SK-N-SH treated with all-trans-retinoic acid at 6 μM for 48 hours (cell line): ENCODE data around the gene PARP11.

Experiments used
- ATAC-seq: fragments of 200-7000 bp; cut with Tn5 transposase; 3 replicates; pipeline ENCODE4 v1.9.1; 2020; ENCODE audit warnings: mild to moderate bottlenecking, moderate library complexity
- ARNTL ChIP-seq: fragments of 450-650 bp; formaldehyde crosslinking; IDR thresholded peaks from 2 replicates; pipeline ENCODE4 v1.5.0; 2020; ENCODE audit warnings: low read depth, mild to moderate bottlenecking, moderate library complexity, borderline replicate concordance
- BACH2 ChIP-seq: fragments of 250-450 bp; sonication (Bioruptor Pico); IDR thresholded peaks from 2 replicates; pipeline ENCODE4 v1.9.0; 2021; ENCODE audit warnings: mild to moderate bottlenecking, borderline replicate concordance
- CSDC2 ChIP-seq: fragments of 250-450 bp; sonication (Bioruptor Pico); IDR thresholded peaks from 2 replicates; pipeline ENCODE4 v1.5.0; 2020; ENCODE audit warnings: mild to moderate bottlenecking, moderate library complexity
- GLIS3 ChIP-seq: fragments of 250-450 bp; sonication (Bioruptor Pico); IDR thresholded peaks from 2 replicates; pipeline ENCODE4 v1.5.0; 2020; ENCODE audit warnings: mild to moderate bottlenecking, moderate library complexity
- ISL1 ChIP-seq: fragments of 250-450 bp; sonication (Bioruptor Pico); IDR thresholded peaks from 2 replicates; pipeline ENCODE4 v2.1.2; 2022; ENCODE audit warnings: mild to moderate bottlenecking, moderate library complexity
- OSR1 ChIP-seq: fragments of 250-450 bp; sonication (Bioruptor Pico); IDR thresholded peaks from 2 replicates; pipeline ENCODE4 v1.8.0; 2022; ENCODE audit warnings: moderate library complexity, mild to moderate bottlenecking, inconsistent platforms
- PPARA ChIP-seq: fragments of 250-450 bp; sonication (Bioruptor Pico); IDR thresholded peaks from 2 replicates; pipeline ENCODE4 v1.5.0; 2020; ENCODE audit warnings: mild to moderate bottlenecking, borderline replicate concordance
- RARB ChIP-seq: fragments of 250-450 bp; sonication (Bioruptor Pico); IDR thresholded peaks from 2 replicates; pipeline ENCODE4 v1.8.0; 2021; ENCODE audit warnings: mild to moderate bottlenecking, moderate library complexity
- SNAI2 ChIP-seq: fragments of 250-450 bp; sonication (Bioruptor Pico); IDR thresholded peaks from 2 replicates; pipeline ENCODE4 v1.5.0; 2020; ENCODE audit warnings: mild to moderate bottlenecking, moderate library complexity
- TOX ChIP-seq: fragments of 250-450 bp; sonication (Bioruptor Pico); IDR thresholded peaks from 2 replicates; pipeline ENCODE4 v1.8.0; 2021; ENCODE audit warnings: mild to moderate bottlenecking, moderate library complexity, borderline replicate concordance
- ZC3H10 ChIP-seq: fragments of 250-450 bp; sonication (Bioruptor Pico); IDR thresholded peaks from 2 replicates; pipeline ENCODE4 v1.5.1; 2021; ENCODE audit warnings: mild to moderate bottlenecking, moderate library complexity
- ZFP3 ChIP-seq: fragments of 250-450 bp; sonication (Bioruptor Pico); IDR thresholded peaks from 2 replicates; pipeline ENCODE4 v1.5.0; 2020; ENCODE audit warnings: mild to moderate bottlenecking, moderate library complexity
- ZFP30 ChIP-seq: fragments of 450-650 bp; formaldehyde crosslinking; IDR thresholded peaks from 2 replicates; pipeline ENCODE4 v1.5.0; 2022; ENCODE audit warnings: mild to moderate bottlenecking, moderate library complexity
- ZNF565 ChIP-seq: fragments of 450-650 bp; formaldehyde crosslinking; conservative IDR thresholded peaks from 2 replicates; pipeline ENCODE4 v1.5.0; 2020; ENCODE audit warnings: low read depth, mild to moderate bottlenecking, moderate library complexity
- ZNF70 ChIP-seq: fragments of 450-650 bp; formaldehyde crosslinking; IDR thresholded peaks from 2 replicates; pipeline ENCODE4 v1.5.0; 2020; ENCODE audit warnings: mild to moderate bottlenecking, moderate library complexity
- ZNF8 ChIP-seq: fragments of 450-650 bp; formaldehyde crosslinking; IDR thresholded peaks from 2 replicates; pipeline ENCODE4 v1.5.0; 2020; ENCODE audit warnings: mild to moderate bottlenecking, moderate library complexity
- TF ChIP-seq, protein P1 (sequence below): fragments of 250-450 bp; sonication (Bioruptor Pico); IDR thresholded peaks from 2 replicates; pipeline ENCODE4 v1.5.1; 2020; ENCODE audit warnings: low read depth, mild to moderate bottlenecking, moderate library complexity
- TF ChIP-seq, protein P2 (sequence below): fragments of 250-450 bp; sonication (Bioruptor Pico); IDR thresholded peaks from 2 replicates; pipeline ENCODE4 v1.8.0; 2020; ENCODE audit warnings: mild to moderate bottlenecking, moderate library complexity, borderline replicate concordance
- TF ChIP-seq, protein P3 (sequence below): fragments of 250-450 bp; sonication (Bioruptor Pico); IDR thresholded peaks from 2 replicates; pipeline ENCODE4 v1.5.1; 2021; ENCODE audit warnings: mild to moderate bottlenecking, moderate library complexity
- TF ChIP-seq, protein P4 (sequence below): fragments of 250-450 bp; sonication (Bioruptor Pico); IDR thresholded peaks from 2 replicates; pipeline ENCODE4 v1.5.0; 2020; ENCODE audit warnings: mild to moderate bottlenecking, moderate library complexity

Gene PARP11

DNA sequence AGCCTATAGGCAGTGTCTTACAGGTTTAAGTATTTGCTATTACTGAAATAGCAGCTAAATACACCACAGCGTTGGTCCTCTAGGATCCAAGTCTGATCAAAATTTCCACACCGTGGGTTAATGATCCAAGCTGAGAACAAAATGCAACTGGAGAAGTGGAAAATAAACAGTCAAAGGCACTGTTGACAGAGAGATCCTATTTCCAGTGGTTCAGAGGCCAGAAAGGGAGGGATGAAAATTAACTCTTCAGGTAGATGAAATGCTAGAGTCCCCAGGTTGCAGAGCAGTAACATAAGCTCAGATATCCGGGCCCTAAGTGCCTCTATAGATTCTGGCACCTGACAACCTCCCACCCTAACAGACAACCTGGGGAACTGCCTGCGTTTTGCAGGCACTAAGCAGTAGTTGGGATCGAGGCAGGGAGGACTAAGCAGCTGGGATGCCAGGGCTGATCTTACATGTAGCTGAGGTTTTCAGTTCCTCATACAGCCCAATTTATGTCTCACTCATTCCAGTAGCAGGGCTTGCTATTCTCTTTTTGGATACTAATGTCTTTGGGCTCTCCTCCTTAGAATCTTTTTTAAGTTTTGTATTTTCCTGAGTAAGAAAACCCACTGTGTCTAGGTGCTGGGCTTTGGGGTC is 77.6 kb downstream of the PARP11 start:
- no peak for ATAC-seq
- TF ChIP-seq ZNF70 (CRISPR knock-in tag) (no peak), ZFP30 (no peak), SNAI2 (CRISPR knock-in tag) (no peak), OSR1 (CRISPR knock-in tag) (no peak), PPARA (CRISPR knock-in tag) (no peak), RARB (CRISPR knock-in tag) (no peak), CSDC2 (CRISPR knock-in tag) (no peak), GLIS3 (CRISPR knock-in tag) (no peak)
- TF ChIP-seq, protein P1, sequence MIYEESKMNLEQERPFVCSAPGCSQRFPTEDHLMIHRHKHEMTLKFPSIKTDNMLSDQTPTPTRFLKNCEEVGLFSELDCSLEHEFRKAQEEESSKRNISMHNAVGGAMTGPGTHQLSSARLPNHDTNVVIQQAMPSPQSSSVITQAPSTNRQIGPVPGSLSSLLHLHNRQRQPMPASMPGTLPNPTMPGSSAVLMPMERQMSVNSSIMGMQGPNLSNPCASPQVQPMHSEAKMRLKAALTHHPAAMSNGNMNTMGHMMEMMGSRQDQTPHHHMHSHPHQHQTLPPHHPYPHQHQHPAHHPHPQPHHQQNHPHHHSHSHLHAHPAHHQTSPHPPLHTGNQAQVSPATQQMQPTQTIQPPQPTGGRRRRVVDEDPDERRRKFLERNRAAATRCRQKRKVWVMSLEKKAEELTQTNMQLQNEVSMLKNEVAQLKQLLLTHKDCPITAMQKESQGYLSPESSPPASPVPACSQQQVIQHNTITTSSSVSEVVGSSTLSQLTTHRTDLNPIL (CRISPR knock-in tag): no peak
- TF ChIP-seq, protein P2, sequence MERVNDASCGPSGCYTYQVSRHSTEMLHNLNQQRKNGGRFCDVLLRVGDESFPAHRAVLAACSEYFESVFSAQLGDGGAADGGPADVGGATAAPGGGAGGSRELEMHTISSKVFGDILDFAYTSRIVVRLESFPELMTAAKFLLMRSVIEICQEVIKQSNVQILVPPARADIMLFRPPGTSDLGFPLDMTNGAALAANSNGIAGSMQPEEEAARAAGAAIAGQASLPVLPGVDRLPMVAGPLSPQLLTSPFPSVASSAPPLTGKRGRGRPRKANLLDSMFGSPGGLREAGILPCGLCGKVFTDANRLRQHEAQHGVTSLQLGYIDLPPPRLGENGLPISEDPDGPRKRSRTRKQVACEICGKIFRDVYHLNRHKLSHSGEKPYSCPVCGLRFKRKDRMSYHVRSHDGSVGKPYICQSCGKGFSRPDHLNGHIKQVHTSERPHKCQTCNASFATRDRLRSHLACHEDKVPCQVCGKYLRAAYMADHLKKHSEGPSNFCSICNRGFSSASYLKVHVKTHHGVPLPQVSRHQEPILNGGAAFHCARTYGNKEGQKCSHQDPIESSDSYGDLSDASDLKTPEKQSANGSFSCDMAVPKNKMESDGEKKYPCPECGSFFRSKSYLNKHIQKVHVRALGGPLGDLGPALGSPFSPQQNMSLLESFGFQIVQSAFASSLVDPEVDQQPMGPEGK (CRISPR knock-in tag): no peak
- TF ChIP-seq, all 23 proteins: peak for 0

DNA sequence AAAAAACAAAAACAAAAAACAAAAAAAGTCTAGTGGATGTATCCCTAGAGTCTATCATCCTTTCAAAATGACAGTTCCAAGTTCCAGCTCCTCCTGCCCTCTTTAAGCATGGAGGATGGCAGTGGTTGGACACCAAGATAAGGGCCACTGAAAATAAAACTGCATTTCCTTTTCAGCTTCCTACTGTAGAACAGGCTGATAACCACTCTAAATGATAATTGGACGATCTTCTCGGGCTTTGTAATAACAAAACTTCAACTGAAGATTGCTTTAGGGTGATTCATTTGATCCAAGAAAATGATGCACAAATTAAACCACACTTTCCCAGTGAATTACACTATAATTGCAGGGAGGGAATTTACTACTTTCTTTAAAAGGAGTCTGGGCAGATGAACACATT is 78.1 kb downstream of the PARP11 start:
- no peak for ATAC-seq
- TF ChIP-seq BACH2 (CRISPR knock-in tag): no peak

- ATAC-seq: no peak
Measured at GRCh38 chr12:3792623-3793288, 80.4 kb downstream of the PARP11 start.

More at GRCh38 chr12:3792623-3793288, 80.4 kb downstream of the PARP11 start:
- TF ChIP-seq ZFP30 (no peak), ARNTL (CRISPR knock-in tag) (no peak), PPARA (CRISPR knock-in tag) (no peak), ZNF70 (CRISPR knock-in tag) (no peak), ISL1 (CRISPR knock-in tag) (no peak), SNAI2 (CRISPR knock-in tag) (no peak), GLIS3 (CRISPR knock-in tag) (no peak), CSDC2 (CRISPR knock-in tag) (no peak), ZNF8 (no peak), TOX (CRISPR knock-in tag) (no peak), ZNF565 (CRISPR knock-in tag) (no peak), ZFP3 (CRISPR knock-in tag) (no peak), ZC3H10 (no peak), BACH2 (CRISPR knock-in tag) (no peak)
- TF ChIP-seq, protein P3, sequence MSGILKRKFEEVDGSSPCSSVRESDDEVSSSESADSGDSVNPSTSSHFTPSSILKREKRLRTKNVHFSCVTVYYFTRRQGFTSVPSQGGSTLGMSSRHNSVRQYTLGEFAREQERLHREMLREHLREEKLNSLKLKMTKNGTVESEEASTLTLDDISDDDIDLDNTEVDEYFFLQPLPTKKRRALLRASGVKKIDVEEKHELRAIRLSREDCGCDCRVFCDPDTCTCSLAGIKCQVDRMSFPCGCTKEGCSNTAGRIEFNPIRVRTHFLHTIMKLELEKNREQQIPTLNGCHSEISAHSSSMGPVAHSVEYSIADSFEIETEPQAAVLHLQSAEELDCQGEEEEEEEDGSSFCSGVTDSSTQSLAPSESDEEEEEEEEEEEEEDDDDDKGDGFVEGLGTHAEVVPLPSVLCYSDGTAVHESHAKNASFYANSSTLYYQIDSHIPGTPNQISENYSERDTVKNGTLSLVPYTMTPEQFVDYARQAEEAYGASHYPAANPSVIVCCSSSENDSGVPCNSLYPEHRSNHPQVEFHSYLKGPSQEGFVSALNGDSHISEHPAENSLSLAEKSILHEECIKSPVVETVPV (CRISPR knock-in tag): no peak
- TF ChIP-seq, protein P4, sequence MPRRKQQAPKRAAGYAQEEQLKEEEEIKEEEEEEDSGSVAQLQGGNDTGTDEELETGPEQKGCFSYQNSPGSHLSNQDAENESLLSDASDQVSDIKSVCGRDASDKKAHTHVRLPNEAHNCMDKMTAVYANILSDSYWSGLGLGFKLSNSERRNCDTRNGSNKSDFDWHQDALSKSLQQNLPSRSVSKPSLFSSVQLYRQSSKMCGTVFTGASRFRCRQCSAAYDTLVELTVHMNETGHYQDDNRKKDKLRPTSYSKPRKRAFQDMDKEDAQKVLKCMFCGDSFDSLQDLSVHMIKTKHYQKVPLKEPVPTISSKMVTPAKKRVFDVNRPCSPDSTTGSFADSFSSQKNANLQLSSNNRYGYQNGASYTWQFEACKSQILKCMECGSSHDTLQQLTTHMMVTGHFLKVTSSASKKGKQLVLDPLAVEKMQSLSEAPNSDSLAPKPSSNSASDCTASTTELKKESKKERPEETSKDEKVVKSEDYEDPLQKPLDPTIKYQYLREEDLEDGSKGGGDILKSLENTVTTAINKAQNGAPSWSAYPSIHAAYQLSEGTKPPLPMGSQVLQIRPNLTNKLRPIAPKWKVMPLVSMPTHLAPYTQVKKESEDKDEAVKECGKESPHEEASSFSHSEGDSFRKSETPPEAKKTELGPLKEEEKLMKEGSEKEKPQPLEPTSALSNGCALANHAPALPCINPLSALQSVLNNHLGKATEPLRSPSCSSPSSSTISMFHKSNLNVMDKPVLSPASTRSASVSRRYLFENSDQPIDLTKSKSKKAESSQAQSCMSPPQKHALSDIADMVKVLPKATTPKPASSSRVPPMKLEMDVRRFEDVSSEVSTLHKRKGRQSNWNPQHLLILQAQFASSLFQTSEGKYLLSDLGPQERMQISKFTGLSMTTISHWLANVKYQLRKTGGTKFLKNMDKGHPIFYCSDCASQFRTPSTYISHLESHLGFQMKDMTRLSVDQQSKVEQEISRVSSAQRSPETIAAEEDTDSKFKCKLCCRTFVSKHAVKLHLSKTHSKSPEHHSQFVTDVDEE (CRISPR knock-in tag): no peak
- TF ChIP-seq, protein P1 (CRISPR knock-in tag): no peak
- TF ChIP-seq, protein P2 (CRISPR knock-in tag): no peak
- TF ChIP-seq, all 23 proteins: peak for 0
